K562 (cell line): ENCODE data around the gene ANP32B. TPM values are rescaled to one million over a fixed set of nuclear protein-coding genes. Genes with fewer than 3 reads are reported as not detected.
A peak's percentile ranks its signal among the peaks of the same experiment; 100 is the strongest.

Experiments
- EHMT2 ChIP-seq: fragments of 450-650 bp; IDR thresholded peaks from 2 replicates; pipeline ENCODE4 v1.6.1; 2018; ENCODE audit warnings: antibody characterized with exemption
- FOXP1 ChIP-seq: sonication (generic); formaldehyde crosslinking; IDR thresholded peaks from 2 replicates; pipeline ENCODE4 v1.8.0; 2022; ENCODE audit warnings: mild to moderate bottlenecking, missing genetic modification reagents
- PCBP1 ChIP-seq: fragments of 200-400 bp; formaldehyde crosslinking; IDR thresholded peaks from 2 replicates; pipeline ENCODE4 v1.6.1; 2018; ENCODE audit warnings: mild to moderate bottlenecking, low read depth, low read length; ENCODE audit not compliant: poor library complexity, severe bottlenecking
- PRPF4 ChIP-seq: fragments of 200-400 bp; formaldehyde crosslinking; IDR thresholded peaks from one replicate; pipeline ENCODE4 v1.6.1; 2017; ENCODE audit warnings: low read length, low read depth, mild to moderate bottlenecking; ENCODE audit not compliant: insufficient read depth, poor library complexity, severe bottlenecking
- RBM25 ChIP-seq: fragments of 200-400 bp; formaldehyde crosslinking; IDR thresholded peaks from 2 replicates; pipeline ENCODE4 v1.6.1; 2018; ENCODE audit warnings: low read length, low read depth, moderate library complexity; ENCODE audit not compliant: severe bottlenecking
- SAFB ChIP-seq: fragments of 200-400 bp; formaldehyde crosslinking; IDR thresholded peaks from 2 replicates; pipeline ENCODE4 v1.6.1; 2017; ENCODE audit warnings: low read depth, low read length, borderline replicate concordance
- SMAD3 ChIP-seq: fragments of 450-650 bp; formaldehyde crosslinking; conservative IDR thresholded peaks from 2 replicates; pipeline ENCODE4 v1.4.0; 2020; ENCODE audit warnings: mild to moderate bottlenecking
- SMARCB1 ChIP-seq: IDR thresholded peaks from 2 replicates; pipeline ENCODE4 v1.6.1; 2011; ENCODE audit warnings: improper control_type of control experiment, low read depth; ENCODE audit not compliant: insufficient read length
- TAF15 ChIP-seq: fragments of 200-400 bp; formaldehyde crosslinking; IDR thresholded peaks from 2 replicates; pipeline ENCODE4 v1.6.1; 2017; ENCODE audit warnings: mild to moderate bottlenecking, low read depth, low read length, moderate library complexity
- ZKSCAN3 ChIP-seq: fragments of 250-450 bp; sonication (Bioruptor Pico); IDR thresholded peaks from 2 replicates; pipeline ENCODE4 v1.4.0; 2020
- ZNF134 ChIP-seq: fragments of 250-450 bp; sonication (Bioruptor Pico); conservative IDR thresholded peaks from 2 replicates; pipeline ENCODE4 v1.4.0; 2020
- ZNF239 ChIP-seq: fragments of 250-450 bp; sonication (Bioruptor Pico); IDR thresholded peaks from 2 replicates; pipeline ENCODE4 v1.4.0; 2020; ENCODE audit warnings: mild to moderate bottlenecking
- ZNF347 ChIP-seq: fragments of 450-650 bp; formaldehyde crosslinking; IDR thresholded peaks from 2 replicates; pipeline ENCODE4 v1.4.0; 2020; ENCODE audit warnings: low read depth, mild to moderate bottlenecking, moderate library complexity
- ZNF398 ChIP-seq: fragments of 250-450 bp; sonication (Bioruptor Pico); IDR thresholded peaks from 2 replicates; pipeline ENCODE4 v1.8.0; 2021; ENCODE audit warnings: moderate library complexity, mild to moderate bottlenecking, inconsistent platforms
- ZNF444 ChIP-seq: fragments of 250-450 bp; sonication (Bioruptor Pico); IDR thresholded peaks from 2 replicates; pipeline ENCODE4 v1.4.0; 2020; ENCODE audit warnings: mild to moderate bottlenecking, moderate library complexity
- polyA plus RNA-seq, 8 experiments: library from polyadenylated mRNA; depleted of rRNA in 4 of 8; stranded (reverse) in 5 of 8; unstranded in 3 of 8; fragments of >200 nt; fragmentation: Nextera tagmentation in 2 of 8; fragmentation: Illumina TruSeq in 1 of 8; extraction: Ambion mirVana in 2 of 8; extraction: Trizol in 1 of 8; gene quantifications; 2 replicates each; pipeline versions ENCODE4 v1.2.1 to v1.2.3, GENCODE V29; 2011 to 2014; ENCODE audit warnings: inconsistent platforms in 1 of 8, missing spikeins in 1 of 8
- total RNA-seq, 7 experiments: library from RNA; depleted of rRNA in 6 of 7; stranded (reverse); fragments of >200 nt in 6 of 7; fragmentation: Illumina TruSeq in 2 of 7; extraction: Trizol in 2 of 7; gene quantifications; 2 replicates each; pipeline versions ENCODE4 v1.2.1 to v1.2.3, GENCODE V29; 2011 to 2021; ENCODE audit warnings: low replicate concordance in 1 of 7
- TF ChIP-seq, protein P1 (sequence below), 3 experiments: fragments of 200-800 bp in 1 of 3; fragments of 250-450 bp in 1 of 3; fragments of 450-650 bp in 1 of 3; sonication (Bioruptor Pico) in 1 of 3; sonication (Bioruptor generic) in 1 of 3; formaldehyde crosslinking in 1 of 3; IDR thresholded peaks; 2 replicates each; pipeline versions ENCODE4 v1.6.1 to v1.8.0; 2016 to 2022; ENCODE audit warnings: mild to moderate bottlenecking in 2 of 3, missing genetic modification characterization in 2 of 3, missing compliant biosample characterization in 1 of 3, moderate library complexity in 1 of 3
- TF ChIP-seq, protein P2 (sequence below): fragments of 250-450 bp; sonication (Bioruptor Pico); IDR thresholded peaks from 2 replicates; pipeline ENCODE4 v1.8.0; 2022; ENCODE audit warnings: moderate library complexity, mild to moderate bottlenecking, inconsistent platforms
- TF ChIP-seq, protein P3 (sequence below): fragments of 450-650 bp; IDR thresholded peaks from 2 replicates; pipeline ENCODE4 v1.7.0; 2016; ENCODE audit warnings: borderline replicate concordance

Gene ANP32B
- total and polyA plus RNA-seq, 9 of the 15 experiments (the other 6 are each of a cell fraction or from before 2014, with no cell fraction given), result 68.9 to 815 (median 141) TPM

DNA sequence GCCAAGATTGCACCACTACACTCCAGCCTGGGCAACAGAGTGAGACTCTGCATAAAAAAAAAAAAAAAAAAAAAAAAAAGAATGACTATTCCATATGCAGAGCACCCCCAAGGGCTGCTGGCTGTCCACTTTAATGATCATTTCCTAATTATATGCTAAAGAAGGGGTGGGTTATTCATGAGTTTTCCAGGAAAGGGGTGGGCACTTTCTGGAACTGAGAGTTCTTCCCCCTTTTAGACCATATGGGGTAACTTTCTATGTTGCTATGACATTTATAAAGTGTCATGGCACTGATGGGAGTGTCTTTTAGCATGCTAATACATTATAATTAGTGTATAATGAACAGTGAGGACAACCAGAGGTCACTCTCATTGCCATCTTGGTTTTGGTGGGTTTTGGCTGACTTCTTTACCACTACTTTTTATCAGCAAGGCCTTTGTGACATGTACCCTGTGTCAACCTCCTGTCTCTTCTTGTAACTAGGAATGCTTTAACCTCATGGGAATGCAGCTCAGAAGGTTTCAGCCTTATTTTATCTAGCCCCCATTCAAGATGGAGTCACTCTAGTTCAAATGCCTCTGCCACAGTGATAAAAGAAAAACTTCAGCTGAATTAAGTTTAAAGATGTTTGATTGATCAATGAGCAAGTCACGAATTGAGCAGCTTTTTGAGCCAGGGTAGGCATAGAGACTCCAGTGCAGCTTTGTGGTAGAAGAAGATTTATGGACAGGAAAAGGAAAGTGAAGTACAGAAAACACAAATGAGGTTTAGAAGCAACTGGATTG is 66.3 kb downstream of the ANP32B start (continued):
- TF ChIP-seq, protein P1, sequence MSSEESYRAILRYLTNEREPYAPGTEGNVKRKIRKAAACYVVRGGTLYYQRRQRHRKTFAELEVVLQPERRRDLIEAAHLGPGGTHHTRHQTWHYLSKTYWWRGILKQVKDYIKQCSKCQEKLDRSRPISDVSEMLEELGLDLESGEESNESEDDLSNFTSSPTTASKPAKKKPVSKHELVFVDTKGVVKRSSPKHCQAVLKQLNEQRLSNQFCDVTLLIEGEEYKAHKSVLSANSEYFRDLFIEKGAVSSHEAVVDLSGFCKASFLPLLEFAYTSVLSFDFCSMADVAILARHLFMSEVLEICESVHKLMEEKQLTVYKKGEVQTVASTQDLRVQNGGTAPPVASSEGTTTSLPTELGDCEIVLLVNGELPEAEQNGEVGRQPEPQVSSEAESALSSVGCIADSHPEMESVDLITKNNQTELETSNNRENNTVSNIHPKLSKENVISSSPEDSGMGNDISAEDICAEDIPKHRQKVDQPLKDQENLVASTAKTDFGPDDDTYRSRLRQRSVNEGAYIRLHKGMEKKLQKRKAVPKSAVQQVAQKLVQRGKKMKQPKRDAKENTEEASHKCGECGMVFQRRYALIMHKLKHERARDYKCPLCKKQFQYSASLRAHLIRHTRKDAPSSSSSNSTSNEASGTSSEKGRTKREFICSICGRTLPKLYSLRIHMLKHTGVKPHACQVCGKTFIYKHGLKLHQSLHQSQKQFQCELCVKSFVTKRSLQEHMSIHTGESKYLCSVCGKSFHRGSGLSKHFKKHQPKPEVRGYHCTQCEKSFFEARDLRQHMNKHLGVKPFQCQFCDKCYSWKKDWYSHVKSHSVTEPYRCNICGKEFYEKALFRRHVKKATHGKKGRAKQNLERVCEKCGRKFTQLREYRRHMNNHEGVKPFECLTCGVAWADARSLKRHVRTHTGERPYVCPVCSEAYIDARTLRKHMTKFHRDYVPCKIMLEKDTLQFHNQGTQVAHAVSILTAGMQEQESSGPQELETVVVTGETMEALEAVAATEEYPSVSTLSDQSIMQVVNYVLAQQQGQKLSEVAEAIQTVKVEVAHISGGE (CRISPR knock-in tag; IDR thresholded peaks at IDR 0.05), result peak in 1 of 3 experiments; percentile 63; a peak in 1 of 6 replicates
- TF ChIP-seq TAF15 (no peak), PRPF4 (no peak), SAFB (no peak), SMAD3 (CRISPR knock-in tag) (peak; percentile 85), ZNF347 (CRISPR knock-in tag) (peak; percentile 70; the same call in 1 of the 2 replicates), ZNF444 (CRISPR knock-in tag) (0 out of 2 replicates have a peak, but pooled peaks have one; percentile 37), PCBP1 (no peak), EHMT2 (no peak), ZNF134 (CRISPR knock-in tag) (peak; percentile 61), SMARCB1 (no peak), RBM25 (no peak), ZNF398 (CRISPR knock-in tag) (peak; percentile 82), FOXP1 (CRISPR knock-in tag) (no peak), ZKSCAN3 (CRISPR knock-in tag) (no peak), ZNF239 (CRISPR knock-in tag) (peak; percentile 57)
- TF ChIP-seq, protein P2, sequence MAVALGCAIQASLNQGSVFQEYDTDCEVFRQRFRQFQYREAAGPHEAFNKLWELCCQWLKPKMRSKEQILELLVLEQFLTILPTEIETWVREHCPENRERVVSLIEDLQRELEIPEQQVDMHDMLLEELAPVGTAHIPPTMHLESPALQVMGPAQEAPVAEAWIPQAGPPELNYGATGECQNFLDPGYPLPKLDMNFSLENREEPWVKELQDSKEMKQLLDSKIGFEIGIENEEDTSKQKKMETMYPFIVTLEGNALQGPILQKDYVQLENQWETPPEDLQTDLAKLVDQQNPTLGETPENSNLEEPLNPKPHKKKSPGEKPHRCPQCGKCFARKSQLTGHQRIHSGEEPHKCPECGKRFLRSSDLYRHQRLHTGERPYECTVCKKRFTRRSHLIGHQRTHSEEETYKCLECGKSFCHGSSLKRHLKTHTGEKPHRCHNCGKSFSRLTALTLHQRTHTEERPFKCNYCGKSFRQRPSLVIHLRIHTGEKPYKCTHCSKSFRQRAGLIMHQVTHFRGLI (CRISPR knock-in tag), result 0 out of 2 replicates have a peak, but pooled peaks have one; percentile 62
- TF ChIP-seq, protein P3, sequence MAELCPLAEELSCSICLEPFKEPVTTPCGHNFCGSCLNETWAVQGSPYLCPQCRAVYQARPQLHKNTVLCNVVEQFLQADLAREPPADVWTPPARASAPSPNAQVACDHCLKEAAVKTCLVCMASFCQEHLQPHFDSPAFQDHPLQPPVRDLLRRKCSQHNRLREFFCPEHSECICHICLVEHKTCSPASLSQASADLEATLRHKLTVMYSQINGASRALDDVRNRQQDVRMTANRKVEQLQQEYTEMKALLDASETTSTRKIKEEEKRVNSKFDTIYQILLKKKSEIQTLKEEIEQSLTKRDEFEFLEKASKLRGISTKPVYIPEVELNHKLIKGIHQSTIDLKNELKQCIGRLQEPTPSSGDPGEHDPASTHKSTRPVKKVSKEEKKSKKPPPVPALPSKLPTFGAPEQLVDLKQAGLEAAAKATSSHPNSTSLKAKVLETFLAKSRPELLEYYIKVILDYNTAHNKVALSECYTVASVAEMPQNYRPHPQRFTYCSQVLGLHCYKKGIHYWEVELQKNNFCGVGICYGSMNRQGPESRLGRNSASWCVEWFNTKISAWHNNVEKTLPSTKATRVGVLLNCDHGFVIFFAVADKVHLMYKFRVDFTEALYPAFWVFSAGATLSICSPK, result no peak
